HCT116 (cell line): ENCODE results near the gene GALNT2. TPM values are rescaled to one million over a fixed set of nuclear protein-coding genes. Genes with fewer than 3 reads are reported as not detected.

Source experiments
- ATAC-seq: fragments of 200-7000 bp; cut with Tn5 transposase; 2 replicates; pipeline ENCODE4 v1.9.1; 2020; ENCODE audit warnings: mild to moderate bottlenecking, moderate library complexity
- BruUV-seq: library from RNA; stranded (reverse); fragments of 400-500 nt; replicated peaks from 2 replicates; lab custom pipeline; 2021; lab: Mats Ljungman, UMichigan
- CTCF ChIA-PET: fragments of 300-600 bp; sonication (Branson Sonifier 250); formaldehyde crosslinking; loops from one replicate; lab custom pipeline; 2021; ENCODE audit warnings: antibody characterized with exemption; lab: Charles Lee
- POLR2A ChIA-PET: fragments of 300-600, 350-600 bp; sonication (Branson Sonifier 250); formaldehyde crosslinking; loops from one replicate; lab custom pipeline; 2021; ENCODE audit warnings: antibody characterized with exemption; lab: Charles Lee
- RAD21 ChIA-PET, 2 experiments: fragments of 300-600 bp; sonication (Branson Sonifier 250); formaldehyde crosslinking; loops; one replicate each; lab custom pipeline; 2023; ENCODE audit warnings: low total read pairs in 2 of 2; ENCODE audit not compliant: uncharacterized antibody in 2 of 2, unreplicated experiment in 2 of 2, low non-redundant PET in 1 of 2; lab: Charles Lee
- DNase-seq: peaks from one replicate; pipeline ENCODE4 v3.0.0-alpha.2; 2010; ENCODE audit warnings: low read depth, low spot score
- H2AFZ ChIP-seq: fragments of 200-600 bp; shearing (Covaris generic), sonication (generic); 2 replicates; pipeline ENCODE4 v1.6.1; 2017; ENCODE audit warnings: low read depth, mixed run types, mixed read lengths, antibody characterized with exemption, low read length; ENCODE audit not compliant: poor library complexity, severe bottlenecking
- H3K27ac ChIP-seq: 2 replicates; pipeline ENCODE4 v1.5.1; 2012; ENCODE audit warnings: low read depth, low read length
- H3K27me3 ChIP-seq: fragments of 200-600 bp; sonication (generic); 2 replicates; pipeline ENCODE4 v1.6.1; 2016; ENCODE audit warnings: mixed run types, low read length, mixed read lengths; ENCODE audit not compliant: insufficient read depth
- H3K36me3 ChIP-seq, 2 experiments: fragments of 200-500 bp in 1 of 2; fragments of 200-600 bp in 1 of 2; sonication (Bioruptor generic) in 1 of 2; sonication (generic) in 1 of 2; 2 replicates each; pipeline versions ENCODE4 v1.5.1 to v1.6.1; 2014 to 2016; ENCODE audit warnings: low read length in 2 of 2, inconsistent platforms in 1 of 2, mixed read lengths in 1 of 2, mixed run types in 1 of 2; ENCODE audit not compliant: insufficient read depth in 2 of 2, control insufficient read depth in 1 of 2
- H3K4me1 ChIP-seq, 2 experiments: fragments of 200-600 bp in 1 of 2; sonication (generic) in 1 of 2; 2 replicates each; pipeline versions ENCODE4 v1.5.1 to v1.6.1; 2012 to 2017; ENCODE audit warnings: low read length in 2 of 2, inconsistent platforms in 1 of 2, mild to moderate bottlenecking in 1 of 2, mixed read lengths in 1 of 2, mixed run types in 1 of 2, moderate library complexity in 1 of 2; ENCODE audit not compliant: insufficient read depth in 2 of 2, control insufficient read depth in 1 of 2
- H3K4me2 ChIP-seq: fragments of 200-600 bp; sonication (generic); 2 replicates; pipeline ENCODE4 v1.6.1; 2017; ENCODE audit warnings: mixed run types, low read length, mixed read lengths
- H3K4me3 ChIP-seq, 2 experiments: fragments of 200-600 bp in 1 of 2; sonication (generic) in 1 of 2; replicated peaks in 1 of 2; 2 replicates each; pipeline ENCODE4 v1.5.1; 2011 to 2016; ENCODE audit warnings: low read length in 2 of 2, control low read depth in 1 of 2, low read depth in 1 of 2, mild to moderate bottlenecking in 1 of 2, mixed read lengths in 1 of 2, mixed run types in 1 of 2
- H3K79me2 ChIP-seq: fragments of 200-600 bp; sonication (generic); 2 replicates; pipeline ENCODE4 v1.6.1; 2017; ENCODE audit warnings: mild to moderate bottlenecking, mixed run types, low read length, moderate library complexity, mixed read lengths; ENCODE audit not compliant: insufficient read depth
- H3K9ac ChIP-seq: fragments of 200-600 bp; sonication (generic); 2 replicates; pipeline ENCODE4 v1.6.1; 2016; ENCODE audit warnings: low read length, mixed read lengths
- H3K9me2 ChIP-seq: fragments of 200-600 bp; sonication (generic), shearing (Covaris generic); 2 replicates; pipeline ENCODE4 v1.6.1; 2017; ENCODE audit warnings: mixed run types, mild to moderate bottlenecking, moderate library complexity; ENCODE audit not compliant: insufficient read depth
- H3K9me3 ChIP-seq, 2 experiments: fragments of 200-500 bp in 1 of 2; fragments of 200-600 bp in 1 of 2; sonication (Bioruptor generic) in 1 of 2; sonication (generic) in 1 of 2; 2 replicates each; pipeline ENCODE4 v1.6.1; 2014 to 2017; ENCODE audit warnings: low read length in 2 of 2, mixed read lengths in 2 of 2, inconsistent platforms in 1 of 2, low read depth in 1 of 2, mild to moderate bottlenecking in 1 of 2, mixed run types in 1 of 2, moderate library complexity in 1 of 2; ENCODE audit not compliant: control insufficient read depth in 1 of 2, insufficient read depth in 1 of 2
- H4K20me1 ChIP-seq: fragments of 200-600 bp; sonication (generic), shearing (Covaris generic); 2 replicates; pipeline ENCODE4 v1.6.1; 2017; ENCODE audit warnings: mixed run types, mild to moderate bottlenecking, moderate library complexity; ENCODE audit not compliant: insufficient read depth
- ATF3 ChIP-seq: IDR thresholded peaks from 2 replicates; pipeline ENCODE4 v1.6.1; 2012
- CBX3 ChIP-seq: IDR thresholded peaks from 2 replicates; pipeline ENCODE4 v1.6.1; 2012; ENCODE audit warnings: low read depth
- CEBPB ChIP-seq: IDR thresholded peaks from 2 replicates; pipeline ENCODE4 v1.6.1; 2012; ENCODE audit warnings: low read depth
- CTCF ChIP-seq, 3 experiments: fragments of 200-600 bp in 1 of 3; sonication (generic) in 1 of 3; IDR thresholded peaks in 2 of 3; conservative IDR thresholded peaks in 1 of 3; 2 replicates each; pipeline ENCODE4 v1.5.1; 2012 to 2017; ENCODE audit warnings: low read depth in 2 of 3, low read length in 2 of 3, antibody characterized with exemption in 1 of 3, borderline replicate concordance in 1 of 3, control low read depth in 1 of 3, mild to moderate bottlenecking in 1 of 3, mixed read lengths in 1 of 3, mixed run types in 1 of 3, moderate library complexity in 1 of 3; ENCODE audit not compliant: insufficient read depth in 1 of 3
- ELF1 ChIP-seq: IDR thresholded peaks from 2 replicates; pipeline ENCODE4 v1.6.1; 2012; ENCODE audit warnings: low read depth, borderline replicate concordance
- EZH2 ChIP-seq: fragments of 200-600 bp; sonication (generic); IDR thresholded peaks from 2 replicates; pipeline ENCODE4 v1.6.1; 2017; ENCODE audit warnings: antibody characterized with exemption, mixed run types
- FOSL1 ChIP-seq: IDR thresholded peaks from 2 replicates; pipeline ENCODE4 v1.6.1; 2012; ENCODE audit warnings: low read depth
- POLR2A ChIP-seq: IDR thresholded peaks from 2 replicates; pipeline ENCODE4 v1.7.0; 2011; ENCODE audit warnings: borderline replicate concordance; ENCODE audit not compliant: insufficient read depth, insufficient read length; ENCODE audit errors: extremely low read depth
- TCF7L2 ChIP-seq: IDR thresholded peaks from 2 replicates; pipeline ENCODE4 v1.7.0; 2011; ENCODE audit warnings: borderline replicate concordance, inconsistent platforms; ENCODE audit not compliant: insufficient read depth, insufficient read length; ENCODE audit errors: extremely low read depth
- ZBTB33 ChIP-seq: IDR thresholded peaks from 2 replicates; pipeline ENCODE4 v1.6.1; 2011; ENCODE audit warnings: mild to moderate bottlenecking, low read length, moderate library complexity; ENCODE audit not compliant: insufficient replicate concordance; ENCODE audit errors: extremely low read depth
- ZFX ChIP-seq: fragments of 450-650 bp; IDR thresholded peaks from 2 replicates; pipeline ENCODE4 v1.6.1; 2017
- ZNF274 ChIP-seq: fragments of 200-500 bp; sonication (Bioruptor generic); IDR thresholded peaks from 2 replicates; pipeline ENCODE4 v1.6.1; 2014; ENCODE audit warnings: mild to moderate bottlenecking, low read depth, low read length, inconsistent platforms
- intact Hi-C: fragments of 100-400 bp; cut with micrococcal nuclease; formaldehyde crosslinking; loops from 2 replicates; pipeline ENCODE4 v1.10.0; 2022
- total RNA-seq: library from RNA; stranded (reverse); gene quantifications from one replicate; pipeline ENCODE4 v1.2.1, GENCODE V29; 2021; ENCODE audit not compliant: unreplicated experiment

GALNT2 gene
- total RNA-seq, 1 experiment from 2014 or later = 40.8 TPM

- no peak for TF ChIP-seq POLR2A
- no peak for TF ChIP-seq FOSL1
- no peak for TF ChIP-seq CEBPB
- TF ChIP-seq CTCF (IDR thresholded peaks at IDR 0.05 in 2 of 3, conservative IDR thresholded peaks at IDR 0.05 in 1 of 3; ENCODE audit: borderline replicate concordance in 1 of 3, insufficient read depth in 1 of 3, low read depth in 2 of 3, low read length in 2 of 3) = no peak
- no peak for TF ChIP-seq ATF3
- TF ChIP-seq CBX3 = no peak
- no peak for TF ChIP-seq EZH2
- TF ChIP-seq ZNF274 = no peak
- no peak for TF ChIP-seq ZBTB33
- no peak for TF ChIP-seq TCF7L2
- TF ChIP-seq ZFX = no peak
- TF ChIP-seq ELF1 = no peak
These were observed 233.6 kb downstream of the GALNT2 start for GRCh38 chr1:230300322-230301301.

More at GRCh38 chr1:230300322-230301301, 233.6 kb downstream of the GALNT2 start:
- ChIA-PET POLR2A (no interaction called here), RAD21 (no interaction called here), CTCF (no interaction called here)
- Histone ChIP-seq H4K20me1 (no peaks in the 10 kb centered on the region), H3K27ac (no peak overlapping the region), H3K9ac (no peak overlapping the region), H3K9me3 (no peaks in the 10 kb centered on the region), H2AFZ (no peak overlapping the region), H3K4me1 (peaks cover 0 to 6% of the 10 kb centered on the region in 2 experiments; a peak in 1 of 4 replicates), H3K36me3 (no peaks in the 10 kb centered on the region), H3K9me2 (no peaks in the 10 kb centered on the region), H3K4me2 (no peak overlapping the region), H3K79me2 (no peaks in the 10 kb centered on the region), H3K4me3 (no peak overlapping the region), H3K27me3 (no peaks in the 10 kb centered on the region)
- no TSS peak for BruUV-seq
- DNase-seq (no peak), ATAC-seq (no peak)
- intact Hi-C loops = no loop called here
